ENCODE results near the gene PMFBP1. TPM values are rescaled to one million over a fixed set of nuclear protein-coding genes. Genes with fewer than 3 reads are reported as not detected.
"Not testable (repeated sequence)": the region's sequence is repeated elsewhere in the genome, so short reads cannot be mapped to it uniquely, and the experiment has no call there.

Gene PMFBP1
- total RNA-seq, 2 experiments from 2014 or later = 0.11 to 0.73 TPM

GRCh38 chr16:72109966-72110530 lies 61.9 kb downstream of the PMFBP1 start:
- POLR2A ChIA-PET = no interaction called here
- CTCF ChIA-PET = no interaction called here

GRCh38 chr16:72109300-72109699 lies 62.7 kb downstream of the PMFBP1 start:
- POLR2A ChIA-PET = no interaction called here
- CTCF ChIA-PET = no interaction called here

GRCh38 chr16:72108353-72109102 lies 63.4 kb downstream of the PMFBP1 start:
- POLR2A ChIA-PET = no interaction called here
- CTCF ChIA-PET = no interaction called here

GRCh38 chr16:72107371-72107770 lies 64.6 kb downstream of the PMFBP1 start:
- POLR2A ChIA-PET = no interaction called here
- CTCF ChIA-PET = no interaction called here

- ChIA-PET POLR2A (no interaction called here), CTCF (no interaction called here)
These were observed 66.0 kb downstream of the PMFBP1 start for GRCh38 chr16:72105978-72106377.

- CTCF ChIA-PET = no interaction called here
- POLR2A ChIA-PET = no interaction called here
These were observed 67.0 kb downstream of the PMFBP1 start for GRCh38 chr16:72104905-72105304.

GRCh38 chr16:72101195-72101594 lies 70.8 kb downstream of the PMFBP1 start:
- CTCF ChIA-PET = no interaction called here
- POLR2A ChIA-PET = no interaction called here

GRCh38 chr16:72099377-72099818 lies 72.6 kb downstream of the PMFBP1 start:
- ChIA-PET POLR2A (no interaction called here), CTCF (interaction anchor here (1.0 kb wide), 1 partner anchor 31 kb away, joined by 3 read pairs; no protein-coding TSS in a partner anchor)

- ChIA-PET CTCF (interaction anchor here (1.0 to 1.2 kb wide), 2 partner anchors 30 to 32 kb away, joined by 3 read pairs; no protein-coding TSS in a partner anchor), POLR2A (no interaction called here)
These were observed 73.0 kb downstream of the PMFBP1 start for GRCh38 chr16:72098936-72099335.

GRCh38 chr16:72094266-72094610 lies 77.7 kb downstream of the PMFBP1 start:
- POLR2A ChIA-PET = interaction anchor here (0.6 kb wide), 1 partner anchor 67 kb away, joined by 4 read pairs; no protein-coding TSS in a partner anchor
- CTCF ChIA-PET = interaction anchor here (0.6 to 1.4 kb wide), 2 partner anchors 30 to 223 kb away, joined by 3 to 4 read pairs; no protein-coding TSS in a partner anchor

- POLR2A ChIA-PET = interaction anchor here (0.7 kb wide), 1 partner anchor 529 kb away, joined by 3 read pairs; no protein-coding TSS in a partner anchor
- CTCF ChIA-PET = interaction anchor here (0.9 to 1.3 kb wide), 3 partner anchors 10 to 529 kb away, joined by 3 to 4 read pairs (median 3); no protein-coding TSS in a partner anchor
These were observed 78.3 kb downstream of the PMFBP1 start, which contains the start of the genes DHX38 and TXNL4B for GRCh38 chr16:72093448-72094265. Gene DHX38, plus strand, starts transcription at chr16:72093847. Its CDS starts 2,311 bp downstream, at chr16:72096158. Gene TXNL4B, minus strand, starts transcription at chr16:72093620. Its CDS starts 2,871 bp downstream, at chr16:72090749.

- ChIA-PET CTCF (interaction anchor here (0.9 to 1.3 kb wide), 3 partner anchors 9 to 528 kb away, joined by 3 to 4 read pairs (median 3); no protein-coding TSS in a partner anchor), POLR2A (interaction anchor here (0.7 kb wide), 1 partner anchor 528 kb away, joined by 3 read pairs; no protein-coding TSS in a partner anchor)
These were observed 79.0 kb downstream of the PMFBP1 start for GRCh38 chr16:72092832-72093447.

- POLR2A ChIA-PET = no interaction called here
- CTCF ChIA-PET = no interaction called here
These were observed 80.7 kb downstream of the PMFBP1 start for GRCh38 chr16:72091217-72091616.

GRCh38 chr16:72085002-72085401 lies 87.0 kb downstream of the PMFBP1 start:
- POLR2A ChIA-PET = no interaction called here
- CTCF ChIA-PET = no interaction called here

GRCh38 chr16:72084445-72084844 lies 87.5 kb downstream of the PMFBP1 start:
- CTCF ChIA-PET = no interaction called here
- POLR2A ChIA-PET = no interaction called here

- CTCF ChIA-PET = interaction anchor here (1.1 kb wide), 1 partner anchor 9 kb away, joined by 3 read pairs; no protein-coding TSS in a partner anchor
These were observed 88.1 kb downstream of the PMFBP1 start for GRCh38 chr16:72083778-72084404.

GRCh38 chr16:72076991-72077706 lies 94.8 kb downstream of the PMFBP1 start:
- CTCF ChIA-PET, POLR2A ChIA-PET: not testable (repeated sequence)

More at GRCh38 chr16:72083778-72084404, 88.1 kb downstream of the PMFBP1 start:
- POLR2A ChIA-PET = no interaction called here

GRCh38 chr16:72075067-72075466 lies 96.9 kb downstream of the PMFBP1 start:
- POLR2A ChIA-PET, CTCF ChIA-PET: not testable (repeated sequence)

All from activated CD8-positive, alpha-beta memory T cell treated with anti-CD3 and anti-CD28 coated beads for 36 hours (primary cell).